ENCODE measurements around the gene TRIM67.

Gene TRIM67

GRCh38 chr1:231161667-231162296 is at the start of gene TRIM67:
TRIM67 (plus strand) TSS chr1:231162058; CDS start chr1:231162970, 912 bp downstream.
- no peak for TF ChIP-seq CTCF (IDR thresholded peaks at IDR 0.05; ENCODE audit: low read length, missing control alignments)
- H3K4me3 ChIP-seq (replicated peaks; ENCODE audit: low read depth, low read length): peak within 1 kb of the TSS; percentile 10
- DNase-seq (ENCODE audit: low read depth): no peak

GRCh38 chr1:231116738-231117137 is 45.1 kb upstream of the TRIM67 start:
- no peak for TF ChIP-seq CTCF (IDR thresholded peaks at IDR 0.05; ENCODE audit: low read length, missing control alignments)
- no peak for DNase-seq (ENCODE audit: low read depth)

GRCh38 chr1:231118704-231119453 is 43.0 kb upstream of the TRIM67 start:
- no peak for TF ChIP-seq CTCF (IDR thresholded peaks at IDR 0.05; ENCODE audit: low read length, missing control alignments)
- H3K4me3 ChIP-seq (replicated peaks; ENCODE audit: low read depth, low read length): no peak overlapping the region
- DNase-seq (ENCODE audit: low read depth): no peak

More at GRCh38 chr1:231116738-231117137, 45.1 kb upstream of the TRIM67 start:
- no peak overlapping the region for H3K4me3 ChIP-seq (replicated peaks; ENCODE audit: low read depth, low read length)

GRCh38 chr1:231121533-231121932 is 40.3 kb upstream of the TRIM67 start:
- no peak for TF ChIP-seq CTCF (IDR thresholded peaks at IDR 0.05; ENCODE audit: low read length, missing control alignments)
- no peak overlapping the region for H3K4me3 ChIP-seq (replicated peaks; ENCODE audit: low read depth, low read length)
- no peak for DNase-seq (ENCODE audit: low read depth)

- no peak for DNase-seq (ENCODE audit: low read depth)
- TF ChIP-seq CTCF (IDR thresholded peaks at IDR 0.05; ENCODE audit: low read length, missing control alignments): no peak
- no peak overlapping the region for H3K4me3 ChIP-seq (replicated peaks; ENCODE audit: low read depth, low read length)
Measured at GRCh38 chr1:231122143-231122542, 39.7 kb upstream of the TRIM67 start.

GRCh38 chr1:231124746-231125145 is 37.1 kb upstream of the TRIM67 start:
- TF ChIP-seq CTCF (IDR thresholded peaks at IDR 0.05; ENCODE audit: low read length, missing control alignments): no peak

More at GRCh38 chr1:231124746-231125145, 37.1 kb upstream of the TRIM67 start:
- no peak overlapping the region for H3K4me3 ChIP-seq (replicated peaks; ENCODE audit: low read depth, low read length)
- DNase-seq (ENCODE audit: low read depth): no peak

Data from fibroblast of pulmonary artery (primary cell).